Urinary bladder (tissue), 4 donors: Measurements from ENCODE around the gene UNC13B. TPM values are rescaled to one million over a fixed set of nuclear protein-coding genes. Genes with fewer than 3 reads are reported as not detected.
A peak's percentile ranks its signal among the peaks of the same experiment; 100 is the strongest.

Experiments
- DNase-seq: peaks from one replicate; pipeline ENCODE4 v3.0.0-alpha.2; 2015; ENCODE audit errors: extremely low spot score
- H3K27ac ChIP-seq: one replicate; pipeline ENCODE4 v1.5.1; 2013; ENCODE audit warnings: low read depth, mild to moderate bottlenecking, moderate library complexity
- H3K36me3 ChIP-seq: one replicate; pipeline ENCODE4 v1.6.1; 2013; ENCODE audit warnings: mild to moderate bottlenecking, moderate library complexity; ENCODE audit not compliant: insufficient read depth
- H3K4me1 ChIP-seq: one replicate; pipeline ENCODE4 v1.6.1; 2013; ENCODE audit warnings: mild to moderate bottlenecking, moderate library complexity; ENCODE audit not compliant: insufficient read depth
- H3K4me3 ChIP-seq: one replicate; pipeline ENCODE4 v1.5.1; 2013; ENCODE audit warnings: low read depth, low read length
- WGBS: extraction: QIAGEN DNeasy Blood & Tissue Kit; methylation state at CpG from one replicate; pipeline ENCODE4 v1.1.7; 2013; 5-methylcytosine and 5-hydroxymethylcytosine counted together
- polyA plus RNA-seq: library from polyadenylated mRNA; stranded (reverse); fragments of 200-250 nt; gene quantifications from one replicate; pipeline ENCODE4 v1.2.3, GENCODE V29; 2013
- total RNA-seq: library from RNA; depleted of rRNA; stranded (reverse); fragments of >200 nt; gene quantifications from one replicate; pipeline ENCODE4 v1.2.3, GENCODE V29; 2014
- donor health status: healthy with polysubstance abuse.
- donor health status: healthy.

Gene UNC13B
- total and polyA plus RNA-seq, 2 donors: 11.3 to 11.8 TPM

- Histone ChIP-seq H3K36me3 (no peaks in the 10 kb centered on the region), H3K27ac (no peak overlapping the region), H3K4me3 (no peak overlapping the region), H3K4me1 (no peaks in the 10 kb centered on the region)
- WGBS: 20% methylated on average over 5 of the region's 5 CpGs
- peak; percentile 60 for DNase-seq
Measured at GRCh38 chr9:35258660-35259474, 97.1 kb downstream of the UNC13B start.

GRCh38 chr9:35260186-35260585 is 98.4 kb downstream of the UNC13B start:
- 84% methylated on average over 1 of the region's 1 CpG for WGBS
- DNase-seq: no peak
- no peak overlapping the region for H3K27ac ChIP-seq
- no peak overlapping the region for H3K4me3 ChIP-seq
- no peaks in the 10 kb centered on the region for H3K4me1 ChIP-seq
- no peaks in the 10 kb centered on the region for H3K36me3 ChIP-seq

- Histone ChIP-seq H3K27ac (no peak overlapping the region), H3K36me3 (no peaks in the 10 kb centered on the region), H3K4me3 (no peak overlapping the region), H3K4me1 (no peaks in the 10 kb centered on the region)
- DNase-seq: no peak
- whole genome bisulfite sequencing: 95% methylated on average over 2 of the region's 2 CpGs
Measured at GRCh38 chr9:35262064-35262463, 100.3 kb downstream of the UNC13B start.

- Histone ChIP-seq H3K36me3 (no peaks in the 10 kb centered on the region), H3K4me3 (no peak overlapping the region)
Measured at GRCh38 chr9:35267710-35268109, 105.9 kb downstream of the UNC13B start.

GRCh38 chr9:35269919-35270318 is 108.1 kb downstream of the UNC13B start:
- no peaks in the 10 kb centered on the region for H3K4me1 ChIP-seq

More at GRCh38 chr9:35267710-35268109, 105.9 kb downstream of the UNC13B start:
- Histone ChIP-seq H3K4me1 (no peaks in the 10 kb centered on the region), H3K27ac (no peak overlapping the region)
- no peak for DNase-seq

GRCh38 chr9:35271637-35272036 is 109.8 kb downstream of the UNC13B start:
- H3K27ac ChIP-seq: no peak overlapping the region
- no peaks in the 10 kb centered on the region for H3K36me3 ChIP-seq
- no peaks in the 10 kb centered on the region for H3K4me1 ChIP-seq
- H3K4me3 ChIP-seq: no peak overlapping the region
- no peak for DNase-seq
- 82% methylated on average over 2 of the region's 2 CpGs for WGBS

More at GRCh38 chr9:35269919-35270318, 108.1 kb downstream of the UNC13B start:
- Histone ChIP-seq H3K36me3 (no peaks in the 10 kb centered on the region), H3K4me3 (no peak overlapping the region), H3K27ac (peak overlapping the region; percentile 38)
- no peak for DNase-seq
- 68% methylated on average over 1 of the region's 1 CpG for WGBS

- Histone ChIP-seq H3K36me3 (no peaks in the 10 kb centered on the region), H3K4me1 (no peaks in the 10 kb centered on the region), H3K27ac (no peak overlapping the region), H3K4me3 (no peak overlapping the region)
- 91% methylated on average over 2 of the region's 2 CpGs for WGBS
- DNase-seq: no peak
Measured at GRCh38 chr9:35272989-35273388, 111.2 kb downstream of the UNC13B start.

GRCh38 chr9:35273591-35273990 is 111.8 kb downstream of the UNC13B start:
- no peak overlapping the region for H3K27ac ChIP-seq
- WGBS: 90% methylated on average over 5 of the region's 5 CpGs
- no peak for DNase-seq
- no peak overlapping the region for H3K4me3 ChIP-seq
- H3K4me1 ChIP-seq: no peaks in the 10 kb centered on the region
- no peaks in the 10 kb centered on the region for H3K36me3 ChIP-seq

- DNase-seq: no peak
- Histone ChIP-seq H3K4me1 (no peaks in the 10 kb centered on the region), H3K36me3 (no peaks in the 10 kb centered on the region), H3K4me3 (no peak overlapping the region), H3K27ac (no peak overlapping the region)
- 82% methylated on average over 2 of the region's 2 CpGs for WGBS
Measured at GRCh38 chr9:35274993-35275392, 113.2 kb downstream of the UNC13B start.

- no peak for DNase-seq
- Histone ChIP-seq H3K4me1 (no peaks in the 10 kb centered on the region), H3K27ac (no peak overlapping the region), H3K4me3 (no peak overlapping the region), H3K36me3 (no peaks in the 10 kb centered on the region)
- 77% methylated on average over 1 of the region's 1 CpG for WGBS
Measured at GRCh38 chr9:35277171-35277520, 115.3 kb downstream of the UNC13B start.

GRCh38 chr9:35277628-35278359 is 116.0 kb downstream of the UNC13B start:
- H3K4me1 ChIP-seq: no peaks in the 10 kb centered on the region
- H3K36me3 ChIP-seq: no peaks in the 10 kb centered on the region
- WGBS: 80% methylated on average over 7 of the region's 7 CpGs
- no peak for DNase-seq
- H3K27ac ChIP-seq: no peak overlapping the region
- no peak overlapping the region for H3K4me3 ChIP-seq

GRCh38 chr9:35279946-35280345 is 118.1 kb downstream of the UNC13B start:
- no peaks in the 10 kb centered on the region for H3K4me1 ChIP-seq
- WGBS: 84% methylated on average over 2 of the region's 2 CpGs
- no peak overlapping the region for H3K27ac ChIP-seq
- no peaks in the 10 kb centered on the region for H3K36me3 ChIP-seq
- H3K4me3 ChIP-seq: no peak overlapping the region
- DNase-seq: no peak

GRCh38 chr9:35280399-35280798 is 118.6 kb downstream of the UNC13B start:
- H3K4me3 ChIP-seq: no peak overlapping the region
- DNase-seq: no peak
- no peak overlapping the region for H3K27ac ChIP-seq
- WGBS: 70% methylated on average over 1 of the region's 1 CpG
- H3K36me3 ChIP-seq: no peaks in the 10 kb centered on the region
- no peaks in the 10 kb centered on the region for H3K4me1 ChIP-seq

GRCh38 chr9:35285731-35286130 is 123.9 kb downstream of the UNC13B start:
- 65% methylated on average over 1 of the region's 1 CpG for WGBS
- no peak for DNase-seq
- H3K36me3 ChIP-seq: no peaks in the 10 kb centered on the region
- H3K4me3 ChIP-seq: no peak overlapping the region
- H3K4me1 ChIP-seq: no peaks in the 10 kb centered on the region
- no peak overlapping the region for H3K27ac ChIP-seq
